ENCODE data around the gene EPS15.
"Not testable (repeated sequence)": the region's sequence is repeated elsewhere in the genome, so short reads cannot be mapped to it uniquely, and the experiment has no call there.

The EPS15 gene

DNA sequence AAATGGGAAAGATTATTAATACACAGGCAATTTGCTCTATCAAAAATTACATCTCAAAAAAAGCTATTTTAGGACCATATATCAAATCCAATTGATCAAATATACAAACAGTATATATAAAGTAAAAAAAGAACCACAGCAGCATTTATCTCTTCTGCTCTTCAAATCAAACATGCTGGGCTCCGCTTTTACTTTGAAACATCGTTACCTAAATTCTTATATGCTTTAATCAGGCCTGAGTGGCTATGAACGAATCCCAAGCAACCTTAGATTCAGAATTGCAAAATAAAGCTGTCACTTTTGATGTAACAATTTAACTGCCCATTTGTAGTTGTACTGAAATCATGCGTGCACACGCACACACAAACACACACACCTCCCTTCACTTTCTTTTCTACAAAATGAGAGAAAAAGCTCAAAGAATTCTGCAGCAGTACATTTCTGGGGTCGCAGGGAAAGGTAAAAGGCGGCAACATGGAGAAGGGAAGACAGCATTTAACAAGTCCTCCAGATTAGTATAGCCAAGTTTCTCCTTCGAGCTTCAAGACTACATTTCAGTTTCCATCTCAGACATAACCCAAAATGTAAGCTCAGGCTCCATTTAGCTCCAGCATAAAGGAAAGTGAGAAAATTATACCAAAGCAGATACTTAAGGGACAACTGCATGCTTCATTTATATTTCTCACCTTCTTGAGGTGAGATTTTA is 96.5 kb downstream of the EPS15 start:
- DNase-seq: no peak

- no peak for DNase-seq
These were observed 97.1 kb downstream of the EPS15 start for GRCh38 chr1:51421964-51422363.

- DNase-seq: no peak
These were observed 98.0 kb downstream of the EPS15 start for GRCh38 chr1:51420867-51421627.

DNA sequence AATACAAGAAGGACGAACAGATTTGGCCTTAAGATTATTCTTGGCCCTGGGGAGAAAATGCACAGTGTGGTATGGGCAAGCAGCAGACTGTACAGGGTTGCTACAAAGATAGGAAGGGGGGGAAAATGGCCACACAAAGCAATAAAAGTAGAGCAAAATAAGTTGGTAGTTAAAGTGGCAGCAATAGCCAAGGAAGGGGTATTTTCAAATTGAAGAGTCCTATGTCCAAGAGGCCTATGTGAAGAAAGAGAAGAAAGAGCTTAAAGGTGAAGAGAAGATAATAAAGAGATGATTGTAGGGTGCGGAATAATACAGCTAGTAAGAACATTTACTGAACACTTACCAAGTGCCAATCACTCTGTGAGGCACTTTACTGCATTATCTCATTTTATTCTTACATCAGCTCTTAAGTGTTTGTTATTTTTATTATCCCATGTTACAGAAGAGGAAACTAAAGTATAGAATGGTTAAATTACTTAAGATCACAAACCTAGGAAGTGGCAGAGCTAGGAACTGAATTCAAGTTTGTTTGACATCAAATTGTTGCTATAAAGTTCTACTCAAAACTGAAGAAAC is 100.6 kb downstream of the EPS15 start:
- DNase-seq: no peak

GRCh38 chr1:51417496-51418383 is 101.3 kb downstream of the EPS15 start:
- no peak for DNase-seq

GRCh38 chr1:51416910-51417309 is 102.2 kb downstream of the EPS15 start:
- no peak for DNase-seq

DNA sequence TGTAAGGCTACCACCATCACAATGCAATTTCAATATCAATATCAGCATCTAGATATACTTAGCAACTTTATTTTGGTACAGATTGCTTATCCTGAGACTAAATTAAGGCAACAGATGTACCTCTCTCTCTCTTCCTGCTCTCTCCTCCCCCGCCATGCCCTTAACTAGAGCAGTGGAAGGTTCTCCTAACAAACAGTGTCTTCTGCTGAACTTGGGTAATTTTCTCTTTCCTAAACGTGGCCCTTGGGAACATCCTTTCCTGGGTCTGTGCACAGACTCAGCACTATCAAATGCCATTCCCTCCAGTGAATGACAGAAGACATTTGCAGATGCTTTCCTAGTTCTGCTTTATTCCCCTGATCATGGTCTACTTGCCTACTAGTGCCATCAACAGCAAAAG is 103.1 kb downstream of the EPS15 start:
- no peak for DNase-seq

DNA sequence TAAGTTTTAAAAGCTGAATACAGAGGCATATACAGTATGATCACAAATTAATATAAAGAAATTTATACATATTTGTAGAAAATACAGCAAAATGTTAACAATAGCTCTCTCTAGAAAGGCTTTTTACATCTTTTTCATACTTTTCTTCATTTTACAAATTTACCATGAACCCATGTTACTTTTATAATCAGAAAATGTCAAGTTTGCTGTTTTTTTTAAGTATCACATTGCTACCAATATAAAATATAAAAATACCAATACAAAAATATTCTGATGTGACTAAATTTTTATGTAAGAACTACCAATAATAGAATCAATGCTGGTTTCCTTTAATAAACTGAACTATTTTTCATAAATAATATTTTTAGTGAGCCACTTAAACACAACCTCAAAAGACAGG is 104.3 kb downstream of the EPS15 start:
- no peak for DNase-seq

DNA sequence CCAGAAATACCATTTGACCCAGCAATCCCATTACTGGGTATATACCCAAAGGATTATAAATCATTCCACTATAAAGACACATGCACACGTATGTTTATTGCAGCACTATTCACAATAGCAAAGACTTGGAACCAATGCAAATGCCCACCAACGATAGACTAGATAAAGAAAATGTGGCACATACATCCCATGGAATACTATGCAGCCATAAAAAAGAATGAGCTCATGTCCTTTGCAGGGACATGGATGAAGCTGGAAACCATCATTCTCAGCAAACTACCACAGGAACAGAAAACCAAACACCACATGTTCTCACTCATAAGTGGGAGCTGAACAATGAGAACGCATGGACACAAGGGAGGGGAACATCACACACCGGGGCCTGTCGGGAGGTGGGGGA is 107.2 kb downstream of the EPS15 start:
- not testable (repeated sequence) for DNase-seq

DNA sequence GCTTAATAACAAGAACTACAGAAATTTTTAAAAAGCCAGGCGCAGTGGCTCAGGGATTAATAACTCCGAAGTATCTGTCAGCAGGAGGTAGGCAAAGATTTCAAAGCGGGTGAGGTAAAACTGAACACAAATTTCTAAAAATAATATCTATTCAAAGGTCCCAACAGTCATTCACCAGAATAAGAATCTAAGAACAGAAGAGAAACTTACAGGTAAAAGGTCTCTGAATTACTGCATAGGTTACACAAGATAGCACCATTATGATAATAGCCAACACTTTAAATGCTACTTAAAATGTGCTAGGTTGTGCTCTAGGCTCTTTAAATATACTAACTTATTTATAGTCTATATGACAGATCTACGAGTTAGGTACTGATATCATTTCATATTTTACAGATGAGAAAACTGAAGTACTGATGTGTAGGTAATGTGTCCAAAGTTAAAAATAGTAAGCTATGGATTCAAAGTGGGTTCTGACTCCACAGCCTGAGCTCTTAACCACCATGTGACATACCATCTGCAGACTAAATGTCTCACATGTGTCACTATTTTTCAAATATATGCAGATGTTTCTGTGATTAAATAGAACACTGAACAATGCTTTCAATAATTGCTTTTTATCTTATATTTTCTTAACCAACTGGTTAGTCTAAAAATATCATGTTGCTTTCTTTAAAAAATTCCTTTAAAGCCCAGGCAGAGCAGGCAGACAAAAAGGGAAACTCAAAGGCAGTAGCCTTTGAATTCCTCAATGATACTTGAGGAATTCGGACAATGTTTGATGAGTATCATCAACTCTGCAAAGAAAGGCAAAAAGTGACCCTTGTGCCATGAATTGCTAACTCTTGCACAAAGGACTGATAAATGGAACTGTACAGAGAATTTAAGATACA is 108.3 kb downstream of the EPS15 start:
- DNase-seq: no peak

DNA sequence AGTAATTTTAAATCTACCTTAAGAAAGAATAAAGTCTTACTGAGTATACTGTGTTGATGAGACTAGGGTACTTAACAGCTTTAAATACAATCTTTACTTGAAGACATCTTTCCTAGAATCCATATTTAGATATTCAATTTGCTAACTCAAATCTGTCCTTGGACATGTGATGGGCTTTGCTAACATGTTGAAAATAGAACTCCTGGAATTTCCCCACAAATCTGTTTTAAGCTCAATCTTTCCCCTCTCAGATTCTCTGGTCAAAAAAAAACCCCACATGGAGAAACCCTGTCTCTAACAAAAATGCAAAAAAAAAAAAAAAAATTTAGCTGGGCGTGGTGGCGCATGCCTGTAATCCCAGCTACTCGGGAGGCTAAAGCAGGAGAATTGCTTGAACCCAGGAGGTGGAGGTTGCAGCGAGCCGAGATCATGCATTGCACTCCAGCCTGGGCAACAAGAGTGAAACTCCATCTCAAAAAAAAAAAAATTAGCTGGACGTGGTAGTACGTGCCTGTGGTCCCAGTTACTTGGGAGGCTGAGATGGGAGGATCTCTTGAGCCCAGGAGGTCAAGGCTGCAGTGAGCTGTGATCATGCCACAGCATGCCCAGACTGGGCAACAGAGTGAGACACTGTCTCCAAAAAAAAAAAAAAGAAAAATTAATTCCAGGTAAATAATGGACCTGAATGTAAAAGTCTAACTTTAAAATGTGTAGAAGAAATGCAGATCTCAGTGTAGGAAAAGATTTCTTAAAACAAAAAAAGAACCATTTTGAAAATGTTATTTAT is 109.1 kb downstream of the EPS15 start:
- DNase-seq: not testable (repeated sequence)

GRCh38 chr1:51392241-51392640 is 126.8 kb downstream of the EPS15 start:
- no peak for DNase-seq

GRCh38 chr1:51390641-51391040 is 128.4 kb downstream of the EPS15 start:
- DNase-seq: not testable (repeated sequence)

DNA sequence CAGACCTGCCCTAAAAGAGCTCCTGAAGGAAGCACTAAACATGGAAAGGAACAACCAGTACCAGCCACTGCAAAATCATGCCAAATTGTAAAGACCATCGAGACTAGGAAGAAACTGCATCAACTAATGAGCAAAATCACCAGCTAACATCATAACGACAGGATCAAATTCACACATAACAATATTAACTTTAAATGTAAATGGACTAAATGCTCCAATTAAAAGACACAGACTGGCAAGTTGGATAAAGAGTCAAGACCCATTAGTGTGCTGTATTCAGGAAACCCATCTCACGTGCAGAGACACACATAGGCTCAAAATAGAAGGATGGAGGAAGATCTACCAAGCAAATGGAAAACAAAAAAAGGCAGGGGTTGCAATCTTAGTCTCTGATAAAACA is 131.8 kb downstream of the EPS15 start:
- not testable (repeated sequence) for DNase-seq

DNA sequence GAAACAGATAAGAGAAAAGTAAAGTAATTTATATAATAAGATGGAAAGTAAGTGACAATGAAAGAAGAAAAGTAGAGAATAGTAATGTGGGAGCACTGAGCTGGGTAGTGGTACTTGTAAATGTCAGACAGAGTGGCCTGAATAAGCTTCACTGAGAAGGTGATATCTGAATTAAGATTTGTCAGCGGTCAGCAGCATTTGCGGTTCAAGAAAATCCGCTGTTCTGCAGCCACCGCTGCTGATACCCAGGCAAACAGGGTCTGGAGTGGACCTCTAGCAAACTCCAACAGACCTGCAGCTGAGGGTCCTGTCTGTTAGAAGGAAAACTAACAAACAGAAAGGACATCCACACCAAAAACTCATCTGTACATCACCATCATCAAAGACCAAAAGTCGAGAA is 132.8 kb downstream of the EPS15 start:
- DNase-seq: not testable (repeated sequence)

- no peak for DNase-seq
These were observed 133.3 kb downstream of the EPS15 start for GRCh38 chr1:51385776-51386175.

GRCh38 chr1:51381964-51382363 is 137.1 kb downstream of the EPS15 start:
- no peak for DNase-seq

GRCh38 chr1:51380936-51381335 is 138.1 kb downstream of the EPS15 start:
- DNase-seq: no peak

- DNase-seq: no peak
These were observed 140.2 kb downstream of the EPS15 start for GRCh38 chr1:51378871-51379270.

DNA sequence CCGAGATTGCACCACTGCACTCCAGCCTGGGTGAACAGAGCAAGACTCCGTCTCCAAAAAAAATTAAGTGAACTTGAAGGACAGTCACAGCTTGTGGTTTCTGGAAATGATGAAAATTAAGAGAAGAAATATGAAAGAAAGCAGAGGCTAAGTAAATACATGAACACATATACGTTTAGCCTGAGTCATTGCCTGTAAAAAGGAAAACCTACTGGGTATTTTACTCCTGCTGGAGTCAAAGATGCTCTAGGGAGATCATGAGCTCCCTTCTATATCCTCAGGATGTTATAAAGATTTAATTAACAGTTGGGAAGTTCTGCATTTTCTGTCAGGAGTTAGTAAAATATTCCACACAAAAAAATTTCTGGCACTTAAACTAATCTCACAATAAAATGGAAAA is 145.2 kb downstream of the EPS15 start:
- DNase-seq: no peak

DNA sequence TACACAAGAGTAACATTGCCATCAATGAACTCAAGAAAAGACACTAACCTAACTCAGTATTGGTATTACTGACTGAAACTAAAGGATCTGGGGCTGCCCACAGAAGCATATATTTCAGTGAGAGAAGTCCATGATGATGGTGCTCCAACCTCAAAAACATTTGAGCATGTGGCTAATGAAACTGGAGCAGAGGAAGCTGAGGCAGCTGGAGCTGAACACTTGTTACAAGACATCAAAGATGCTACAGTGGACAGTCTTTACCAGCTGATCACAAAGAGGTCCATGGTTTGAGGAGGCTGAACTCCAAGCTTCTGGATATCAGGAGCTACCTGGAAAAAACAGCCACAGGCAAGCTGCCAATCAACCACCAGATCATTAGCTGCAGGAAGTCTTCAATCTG is 146.5 kb downstream of the EPS15 start:
- DNase-seq: no peak
